NCI-H2081 (cell line): Measurements from ENCODE around the gene KAT6B.
A peak's percentile ranks its signal among the peaks of the same experiment; 100 is the strongest.

Experiments used
- DNase-seq, 2 experiments: peaks; one replicate each; lab custom pipeline; 2025; lab: John Stamatoyannopoulos, UW

KAT6B gene

DNA sequence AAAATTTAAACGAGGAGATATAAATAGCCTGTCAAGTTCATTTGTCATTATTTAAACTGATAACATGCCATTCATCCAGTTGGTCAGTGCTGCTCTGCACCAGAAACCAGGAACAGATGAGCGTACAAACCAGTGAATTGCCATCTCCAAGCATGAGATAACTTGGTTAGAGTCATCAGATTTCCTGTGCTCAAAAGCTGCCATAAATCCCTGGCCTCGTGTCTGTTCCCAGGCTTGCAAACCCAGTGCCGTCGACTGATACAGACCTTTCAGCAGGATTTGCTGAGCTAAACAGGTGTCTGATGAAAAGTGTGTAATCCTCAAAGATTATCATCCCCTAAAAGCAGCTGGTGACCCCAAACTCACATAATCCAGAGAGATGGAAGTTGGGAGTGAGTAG is 189.0 kb downstream of the KAT6B start:
- no peak for DNase-seq

DNA sequence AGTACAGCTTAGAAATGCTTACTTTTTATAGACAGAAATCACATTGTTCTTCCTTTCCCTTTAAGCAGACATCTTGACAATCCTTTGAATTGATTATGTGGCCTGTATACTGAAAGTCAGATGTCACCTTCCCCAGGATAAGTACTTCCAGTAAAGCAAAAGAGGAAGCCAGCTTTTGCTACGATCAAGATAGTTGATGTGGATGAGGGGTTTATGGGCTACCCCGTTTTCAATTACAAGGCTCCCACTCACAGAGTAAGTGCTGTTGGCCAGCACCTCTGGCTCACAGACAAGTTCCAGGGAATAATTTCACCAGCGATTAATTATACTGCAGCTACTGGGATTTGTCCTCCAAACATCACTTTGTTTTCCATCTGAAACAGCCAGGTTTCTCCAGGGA is 189.9 kb downstream of the KAT6B start:
- DNase-seq, result no peak

DNA sequence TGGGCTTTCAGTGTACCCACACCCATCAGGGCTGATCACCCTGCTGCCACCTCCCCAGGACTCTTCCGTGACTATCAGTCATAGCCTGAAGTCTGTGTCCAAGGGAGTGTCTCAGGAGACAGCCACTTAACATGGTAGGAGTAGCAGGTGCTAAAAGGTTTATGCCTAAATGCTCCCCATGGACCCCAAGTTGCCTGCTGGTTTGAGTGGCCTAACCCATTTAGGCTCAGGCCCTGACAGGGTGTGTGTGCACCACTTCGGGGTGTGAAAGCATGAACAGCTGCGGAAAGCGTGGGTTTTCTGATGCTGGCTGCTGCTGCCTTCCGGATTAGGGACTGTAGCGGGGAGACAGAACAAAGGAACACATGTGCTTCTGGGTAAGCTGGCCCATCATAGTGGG is 191.9 kb downstream of the KAT6B start:
- DNase-seq, result peak; percentile 19 to 46

- peak; percentile 38 to 80 for DNase-seq
Measured at GRCh38 chr10:75018686-75019307, 192.4 kb downstream of the KAT6B start.

DNA sequence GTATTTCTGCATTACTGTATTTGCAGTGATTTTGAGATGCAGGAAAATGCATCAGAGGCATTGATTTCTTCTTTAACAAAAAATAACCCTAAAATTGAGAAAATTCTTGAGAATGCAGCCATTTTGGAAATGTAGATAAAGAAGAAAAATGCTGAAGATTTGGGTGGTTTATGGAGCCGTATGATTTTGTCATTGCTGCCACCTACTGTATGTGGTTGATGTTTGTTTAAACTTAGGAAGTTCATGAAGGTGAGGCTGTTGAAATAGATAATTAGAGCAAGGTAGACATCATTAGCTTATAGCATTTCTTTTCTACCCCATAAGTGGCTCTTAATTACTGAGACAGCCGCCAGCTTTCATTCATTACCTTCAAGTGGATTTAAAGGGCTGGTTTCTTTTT is 193.0 kb downstream of the KAT6B start:
- peak; percentile 24 to 66 for DNase-seq

GRCh38 chr10:75020168-75020567 is 193.8 kb downstream of the KAT6B start:
- no peak for DNase-seq

DNA sequence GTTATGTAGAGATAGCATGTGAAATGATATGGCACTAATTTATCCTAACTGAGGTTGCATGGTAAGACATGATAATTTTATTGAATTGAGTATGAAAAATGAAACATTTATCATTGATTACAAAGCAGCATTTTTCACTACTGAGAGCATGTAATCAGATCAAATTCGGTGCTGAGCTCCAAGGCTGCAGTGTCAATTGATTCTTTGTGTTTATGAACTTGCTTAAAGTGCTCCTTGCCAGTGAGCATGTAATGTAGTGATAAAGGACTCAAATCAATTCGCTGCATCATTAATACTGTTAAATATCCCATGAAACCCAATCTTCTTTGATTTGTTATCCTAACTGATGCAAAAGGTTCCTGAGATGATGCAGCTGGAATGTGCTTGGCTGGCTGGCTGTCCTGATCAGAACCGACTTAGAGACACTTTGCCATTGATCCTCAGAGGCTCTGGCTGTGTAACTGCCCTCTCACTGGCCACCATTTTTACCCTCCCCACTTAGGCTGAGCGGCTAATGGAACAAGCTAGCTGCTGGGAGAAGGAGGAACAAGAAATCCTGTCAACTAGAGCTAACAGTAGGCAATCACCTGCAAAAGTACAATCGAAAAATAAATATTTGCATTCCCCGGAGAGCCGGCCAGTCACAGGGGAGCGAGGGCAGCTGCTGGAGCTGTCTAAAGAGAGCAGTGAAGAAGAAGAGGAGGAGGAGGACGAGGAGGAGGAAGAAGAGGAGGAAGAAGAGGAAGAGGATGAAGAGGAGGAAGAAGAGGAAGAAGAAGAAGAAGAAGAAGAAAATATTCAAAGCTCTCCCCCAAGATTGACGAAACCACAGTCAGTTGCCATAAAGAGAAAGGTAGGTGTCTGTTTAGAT is 195.2 kb downstream of the KAT6B start:
- DNase-seq, result peak; percentile 19 to 77

DNA sequence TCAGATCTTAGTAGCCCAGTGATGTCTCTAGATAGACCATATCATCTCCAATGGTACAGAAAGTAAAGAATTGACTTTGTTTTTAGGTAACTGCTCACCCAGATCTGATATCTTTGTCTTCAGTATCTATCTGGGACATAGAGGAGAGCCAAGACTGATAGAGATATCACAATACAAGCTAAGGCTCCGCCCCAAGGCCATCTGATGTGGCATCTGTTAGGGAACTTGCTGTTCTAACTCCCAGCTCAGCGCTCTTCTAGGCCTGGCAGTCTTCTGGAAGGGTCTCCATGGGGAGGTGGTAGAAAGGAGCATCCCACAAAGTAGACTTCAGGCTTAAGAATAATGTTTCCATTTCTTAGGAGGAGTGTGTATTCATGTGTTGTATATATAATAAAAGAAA is 196.7 kb downstream of the KAT6B start:
- no peak for DNase-seq

GRCh38 chr10:75024971-75025523 is 198.6 kb downstream of the KAT6B start:
- peak; percentile 7 to 32 for DNase-seq

GRCh38 chr10:75028049-75028448 is 201.6 kb downstream of the KAT6B start:
- no peak for DNase-seq

DNA sequence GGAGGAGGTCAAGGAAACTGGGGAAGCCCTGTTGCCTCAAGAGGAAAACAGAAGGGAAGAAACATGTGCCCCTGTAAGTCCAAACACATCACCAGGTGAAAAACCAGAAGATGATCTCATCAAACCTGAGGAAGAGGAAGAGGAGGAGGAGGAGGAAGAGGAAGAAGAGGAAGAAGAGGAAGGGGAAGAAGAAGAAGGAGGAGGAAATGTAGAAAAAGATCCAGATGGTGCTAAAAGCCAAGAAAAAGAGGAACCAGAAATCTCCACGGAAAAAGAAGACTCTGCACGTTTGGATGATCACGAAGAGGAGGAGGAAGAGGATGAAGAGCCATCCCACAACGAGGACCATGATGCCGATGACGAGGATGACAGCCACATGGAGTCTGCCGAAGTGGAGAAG is 202.3 kb downstream of the KAT6B start:
- no peak for DNase-seq

DNA sequence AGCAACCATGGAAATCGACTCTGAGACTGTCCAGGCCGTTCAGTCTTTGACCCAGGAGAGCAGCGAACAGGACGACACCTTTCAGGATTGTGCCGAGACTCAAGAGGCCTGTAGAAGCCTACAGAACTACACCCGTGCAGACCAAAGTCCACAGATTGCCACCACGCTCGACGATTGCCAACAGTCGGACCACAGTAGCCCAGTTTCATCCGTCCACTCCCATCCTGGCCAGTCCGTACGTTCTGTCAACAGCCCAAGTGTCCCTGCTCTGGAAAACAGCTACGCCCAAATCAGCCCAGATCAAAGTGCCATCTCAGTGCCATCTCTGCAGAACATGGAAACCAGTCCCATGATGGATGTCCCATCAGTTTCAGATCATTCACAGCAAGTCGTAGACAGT is 203.0 kb downstream of the KAT6B start:
- DNase-seq, result no peak

- no peak for DNase-seq
Measured at GRCh38 chr10:75029857-75030256, 203.5 kb downstream of the KAT6B start.

- DNase-seq, result no peak
Measured at GRCh38 chr10:75030371-75030770, 204.0 kb downstream of the KAT6B start.

DNA sequence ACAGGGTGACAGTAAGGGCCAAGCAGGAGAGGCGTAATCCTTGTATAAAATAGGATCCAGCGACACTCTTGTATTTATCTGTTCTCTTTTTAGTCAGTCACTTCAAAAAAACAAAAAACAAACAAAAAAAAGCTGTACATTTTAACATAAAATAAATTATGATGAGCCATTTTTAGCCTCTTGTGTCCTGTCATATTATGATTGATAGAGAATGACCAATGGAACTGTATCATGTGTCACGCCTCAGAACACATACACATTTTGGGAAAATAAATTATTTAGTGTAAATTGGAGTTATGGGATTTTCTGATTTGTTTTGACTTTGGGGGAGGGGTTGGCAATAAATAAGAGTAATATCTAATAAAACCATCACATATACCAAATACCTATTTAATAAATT is 205.7 kb downstream of the KAT6B start:
- no peak for DNase-seq

GRCh38 chr10:75032813-75033212 is 206.4 kb downstream of the KAT6B start:
- DNase-seq, result no peak

- no peak for DNase-seq
Measured at GRCh38 chr10:75033399-75034130, 207.2 kb downstream of the KAT6B start.

DNA sequence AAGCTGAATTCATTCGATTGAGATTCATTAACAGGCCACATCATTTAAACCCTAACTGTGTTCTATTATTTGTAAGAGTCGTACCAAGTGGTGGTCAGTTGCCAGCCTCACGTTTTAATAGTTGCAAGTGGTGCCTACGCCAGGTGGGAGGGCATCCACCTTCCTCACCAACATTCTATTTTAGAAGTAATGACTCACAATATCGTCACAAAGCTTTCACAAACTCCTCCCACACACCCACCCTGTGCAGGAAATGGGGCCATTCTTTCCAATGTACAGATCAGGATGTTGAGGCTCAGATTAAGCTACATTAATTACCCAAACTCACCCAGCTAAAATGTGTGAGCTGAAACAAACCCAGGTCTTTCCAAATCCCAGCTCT is 207.7 kb downstream of the KAT6B start:
- DNase-seq, result no peak

- no peak for DNase-seq
Measured at GRCh38 chr10:75034714-75035258, 208.4 kb downstream of the KAT6B start.

GRCh38 chr10:75035975-75036708 is 209.7 kb downstream of the KAT6B start:
- DNase-seq, result no peak
